H9 (cell line): ENCODE data around the gene CRABP2. TPM values are rescaled to one million over a fixed set of nuclear protein-coding genes. Genes with fewer than 3 reads are reported as not detected.
A peak's percentile ranks its signal among the peaks of the same experiment; 100 is the strongest.

Experiments
- DNase-seq: peaks from one replicate; pipeline ENCODE4 v3.0.0-alpha.2; 2017
- H2AFZ ChIP-seq: one replicate; pipeline ENCODE4 v1.6.1; 2013; ENCODE audit warnings: mild to moderate bottlenecking, low read length, control low read depth, moderate library complexity
- H2AK5ac ChIP-seq: 2 replicates; pipeline ENCODE4 v1.6.1; 2013; ENCODE audit warnings: low read length, control low read depth, mixed read lengths; ENCODE audit not compliant: insufficient read length
- H2BK120ac ChIP-seq: one replicate; pipeline ENCODE4 v1.6.1; 2013; ENCODE audit warnings: low read depth, mild to moderate bottlenecking, low read length, control low read depth, inconsistent platforms; ENCODE audit not compliant: poor library complexity, severe bottlenecking
- H2BK12ac ChIP-seq: 2 replicates; pipeline ENCODE4 v1.6.1; 2013; ENCODE audit warnings: low read length, control low read depth, mixed read lengths, low read depth; ENCODE audit not compliant: insufficient read length
- H2BK15ac ChIP-seq: 2 replicates; pipeline ENCODE4 v1.6.1; 2013; ENCODE audit warnings: low read depth, low read length, control low read depth
- H2BK20ac ChIP-seq: one replicate; pipeline ENCODE4 v1.6.1; 2013; ENCODE audit warnings: low read depth, mild to moderate bottlenecking, low read length, control low read depth, inconsistent platforms; ENCODE audit not compliant: poor library complexity, severe bottlenecking
- H2BK5ac ChIP-seq: 2 replicates; pipeline ENCODE4 v1.6.1; 2013; ENCODE audit warnings: low read length, control low read depth, mixed read lengths; ENCODE audit not compliant: insufficient read length
- H3K14ac ChIP-seq: 2 replicates; pipeline ENCODE4 v1.6.1; 2013; ENCODE audit warnings: low read length, control low read depth; ENCODE audit not compliant: insufficient read depth
- H3K18ac ChIP-seq: 2 replicates; pipeline ENCODE4 v1.6.1; 2013; ENCODE audit warnings: low read depth, mild to moderate bottlenecking, mixed read lengths, low read length, control low read depth; ENCODE audit not compliant: insufficient read length
- H3K23ac ChIP-seq: 2 replicates; pipeline ENCODE4 v1.6.1; 2013; ENCODE audit warnings: low read length, control low read depth, mixed read lengths, low read depth; ENCODE audit not compliant: insufficient read length
- H3K23me2 ChIP-seq: 2 replicates; pipeline ENCODE4 v1.6.1; 2013; ENCODE audit warnings: low read depth, mild to moderate bottlenecking, mixed read lengths, low read length, control low read depth; ENCODE audit not compliant: insufficient read length, poor library complexity, severe bottlenecking
- H3K27ac ChIP-seq: 2 replicates; pipeline ENCODE4 v1.5.1; 2013; ENCODE audit warnings: low read length, control low read depth, mixed read lengths, low read depth; ENCODE audit not compliant: insufficient read length
- H3K27me3 ChIP-seq: 2 replicates; pipeline ENCODE4 v1.6.1; 2013; ENCODE audit warnings: low read length, control low read depth, inconsistent platforms; ENCODE audit not compliant: insufficient read depth
- H3K4ac ChIP-seq: 2 replicates; pipeline ENCODE4 v1.6.1; 2013; ENCODE audit warnings: low read depth, mild to moderate bottlenecking, control low read depth, inconsistent platforms, low read length, moderate library complexity
- H3K4me1 ChIP-seq: 2 replicates; pipeline ENCODE4 v1.6.1; 2013; ENCODE audit warnings: low read length, control low read depth, inconsistent platforms; ENCODE audit not compliant: insufficient read depth
- H3K4me2 ChIP-seq: 2 replicates; pipeline ENCODE4 v1.6.1; 2013; ENCODE audit warnings: low read length, control low read depth, mixed read lengths; ENCODE audit not compliant: insufficient read length, insufficient read depth
- H3K56ac ChIP-seq: 2 replicates; pipeline ENCODE4 v1.6.1; 2013; ENCODE audit warnings: low read depth, mild to moderate bottlenecking, mixed read lengths, low read length, control low read depth; ENCODE audit not compliant: insufficient read length
- H3K79me1 ChIP-seq: 2 replicates; pipeline ENCODE4 v1.6.1; 2013; ENCODE audit warnings: low read depth, mild to moderate bottlenecking, moderate library complexity, low read length, control low read depth, inconsistent platforms; ENCODE audit not compliant: insufficient read depth, poor library complexity, severe bottlenecking
- H3K79me2 ChIP-seq: 2 replicates; pipeline ENCODE4 v1.6.1; 2013; ENCODE audit warnings: low read length, control low read depth, inconsistent platforms; ENCODE audit not compliant: insufficient read depth
- H3K9ac ChIP-seq: 2 replicates; pipeline ENCODE4 v1.6.1; 2013; ENCODE audit warnings: low read length, control low read depth, mixed read lengths; ENCODE audit not compliant: insufficient read length; ENCODE audit errors: extremely low read depth
- H3K9me3 ChIP-seq: one replicate; pipeline ENCODE4 v1.6.1; 2013; ENCODE audit warnings: low read depth, low read length, inconsistent platforms; ENCODE audit not compliant: control insufficient read depth
- H3T11ph ChIP-seq: one replicate; pipeline ENCODE4 v1.6.1; 2013; ENCODE audit warnings: mild to moderate bottlenecking, low read length, control low read depth, inconsistent platforms
- H4K20me1 ChIP-seq: one replicate; pipeline ENCODE4 v1.6.1; 2013; ENCODE audit not compliant: control insufficient read depth, insufficient read length, insufficient read depth
- H4K5ac ChIP-seq: 2 replicates; pipeline ENCODE4 v1.6.1; 2013; ENCODE audit warnings: low read depth, mild to moderate bottlenecking, mixed read lengths, low read length, control low read depth; ENCODE audit not compliant: insufficient read length
- H4K8ac ChIP-seq: replicated peaks from 2 replicates; pipeline ENCODE4 v1.6.1; 2013; ENCODE audit warnings: low read length, control low read depth, mixed read lengths, low read depth; ENCODE audit not compliant: insufficient read length
- H4K91ac ChIP-seq: 2 replicates; pipeline ENCODE4 v1.6.1; 2013; ENCODE audit warnings: low read depth, mild to moderate bottlenecking, moderate library complexity, mixed read lengths, low read length, control low read depth; ENCODE audit not compliant: insufficient read length
- H3K27ac Mint-ChIP-seq, 3 experiments: 2 replicates in 2 of 3; 3 replicates in 1 of 3; pipeline ENCODE4 v1.8.0; 2020 to 2021; ENCODE audit warnings: mixed read lengths in 3 of 3, mild to moderate bottlenecking in 1 of 3, moderate library complexity in 1 of 3
- H3K27me3 Mint-ChIP-seq: 2 replicates; pipeline ENCODE4 v1.8.0; 2021; ENCODE audit warnings: low read depth, mild to moderate bottlenecking, moderate library complexity, mixed read lengths
- H3K36me3 Mint-ChIP-seq, 3 experiments: 2 replicates in 2 of 3; 3 replicates in 1 of 3; pipeline ENCODE4 v1.8.0; 2020 to 2021; ENCODE audit warnings: low read depth in 3 of 3, mixed read lengths in 3 of 3; ENCODE audit not compliant: insufficient read depth in 1 of 3
- H3K4me1 Mint-ChIP-seq, 2 experiments: 2 replicates each; pipeline ENCODE4 v1.8.0; 2020; ENCODE audit warnings: mixed read lengths in 2 of 2
- H3K4me3 Mint-ChIP-seq, 2 experiments: 2 replicates in 1 of 2; 3 replicates in 1 of 2; pipeline ENCODE4 v1.8.0; 2020 to 2021; ENCODE audit warnings: mild to moderate bottlenecking in 2 of 2, mixed read lengths in 2 of 2, moderate library complexity in 1 of 2
- H3K9me3 Mint-ChIP-seq, 2 experiments: 2 replicates in 1 of 2; 3 replicates in 1 of 2; pipeline ENCODE4 v1.8.0; 2020; ENCODE audit warnings: mild to moderate bottlenecking in 2 of 2, mixed read lengths in 2 of 2, moderate library complexity in 1 of 2
- CTCF ChIP-seq: fragments of 200-600 bp; sonication (generic); conservative IDR thresholded peaks from 3 replicates; pipeline ENCODE4 v1.8.0; 2021; ENCODE audit warnings: antibody characterized with exemption, mild to moderate bottlenecking
- WGBS: extraction: QIAGEN DNeasy Blood & Tissue Kit; methylation state at CpG from one replicate; pipeline ENCODE4 v1.1.7; 2013; ENCODE audit warnings: missing lambda C conversion rate, low lambda C conversion rate, mixed read lengths; ENCODE audit not compliant: insufficient read length; ENCODE audit errors: extremely low coverage; 5-methylcytosine and 5-hydroxymethylcytosine counted together
- total RNA-seq: library from RNA; stranded (reverse); gene quantifications from 2 replicates; pipeline ENCODE4 v1.2.1, GENCODE V29; 2021

The CRABP2 gene
- total RNA-seq, 1 experiment from 2014 or later: 184 TPM

DNA sequence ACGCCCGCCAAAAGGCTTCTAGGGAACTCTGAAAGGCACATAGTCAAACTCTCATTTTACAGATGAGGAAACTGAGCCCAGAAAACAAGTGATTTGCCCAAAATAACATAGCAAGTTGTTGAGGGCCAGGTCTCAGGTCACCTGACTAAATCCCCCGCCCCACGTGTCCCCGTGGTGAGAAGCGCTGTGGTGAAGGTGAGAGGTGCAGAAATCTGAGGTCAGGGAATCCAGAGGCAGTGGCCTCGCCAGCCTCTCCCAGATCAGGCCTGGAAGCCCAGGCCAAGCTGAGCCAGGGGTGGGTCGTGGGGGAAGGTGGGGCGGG, 41.0 kb upstream of the CRABP2 start:
- H3K4ac ChIP-seq: no peak overlapping the region
- H3K9ac ChIP-seq: peak overlapping the region; percentile 53
- Mint-ChIP-seq H3K36me3 (peaks cover 33 to 49% (median 40%) of the 10 kb centered on the region in 3 experiments), H3K27me3 (no peaks in the 10 kb centered on the region), H3K27ac (peak overlapping the region; percentile 99 to 100 (median 100)), H3K4me1 (peaks cover 63 to 69% of the 10 kb centered on the region in 2 experiments), H3K9me3 (no peaks in the 10 kb centered on the region), H3K4me3 (peak overlapping the region; percentile 82 to 91)
- H3K79me2 ChIP-seq: peaks cover 32% of the 10 kb centered on the region; the same call in 1 of the 2 replicates
- peaks cover 23% of the 10 kb centered on the region for H3K23me2 ChIP-seq
- no peaks in the 10 kb centered on the region for H3K9me3 ChIP-seq
- no peak overlapping the region for H2BK5ac ChIP-seq
- no peak overlapping the region for H3T11ph ChIP-seq
- peak overlapping the region; percentile 96 for H3K27ac ChIP-seq
- no peak overlapping the region for H2AK5ac ChIP-seq
- H2BK12ac ChIP-seq: no peak overlapping the region
- peak overlapping the region; percentile 43 for H4K91ac ChIP-seq
- no peak overlapping the region for H2BK15ac ChIP-seq
- H2AFZ ChIP-seq: no peak overlapping the region
- H3K23ac ChIP-seq: no peak overlapping the region
- H2BK20ac ChIP-seq: no peak overlapping the region
- no peak overlapping the region for H4K5ac ChIP-seq
- H3K56ac ChIP-seq: no peak overlapping the region
- no peak overlapping the region for H4K8ac ChIP-seq
- peak overlapping the region; percentile 53 for H3K4me2 ChIP-seq
- no peaks in the 10 kb centered on the region for H3K79me1 ChIP-seq
- H3K4me1 ChIP-seq: peaks cover 26% of the 10 kb centered on the region
- no CpG with 5 or more reads among the region's 9 CpGs for WGBS
- no peak for DNase-seq
- H4K20me1 ChIP-seq: no peaks in the 10 kb centered on the region
- H2BK120ac ChIP-seq: no peak overlapping the region
- peak overlapping the region; percentile 67 for H3K18ac ChIP-seq
- no peak for TF ChIP-seq CTCF
- H3K27me3 ChIP-seq: no peaks in the 10 kb centered on the region
- H3K14ac ChIP-seq: no peak overlapping the region
